ENCODE data around the gene ANGPT4. TPM values are rescaled to one million over a fixed set of nuclear protein-coding genes. Genes with fewer than 3 reads are reported as not detected.

The ANGPT4 gene
- total RNA-seq, 2 donors from 2014 or later: 0.05 TPM; not detected in 1

- DNase-seq: no peak
- H3K9ac ChIP-seq (ENCODE audit: low read depth in 2 of 2, low read length in 2 of 2): no peak overlapping the region
- no peak overlapping the region for H3K27ac ChIP-seq
- no peaks in the 10 kb centered on the region for H3K36me3 ChIP-seq
- intact Hi-C loops (cut with DNase I): no loop called here
- no peaks in the 10 kb centered on the region for H3K27me3 ChIP-seq
- H3K4me3 ChIP-seq: no peak overlapping the region
- no peak for TF ChIP-seq CTCF (IDR thresholded peaks at IDR 0.05)
- no peaks in the 10 kb centered on the region for H3K9me3 ChIP-seq
- H3K4me1 ChIP-seq: no peaks in the 10 kb centered on the region
Measured at GRCh38 chr20:911882-912600, 4.1 kb downstream of the ANGPT4 start.

- H3K36me3 ChIP-seq: no peaks in the 10 kb centered on the region
- no peak overlapping the region for H3K27ac ChIP-seq
- H3K4me3 ChIP-seq: no peak overlapping the region
- no peak for DNase-seq
- intact Hi-C loops (cut with DNase I): no loop called here
- TF ChIP-seq CTCF (IDR thresholded peaks at IDR 0.05): no peak
- no peaks in the 10 kb centered on the region for H3K4me1 ChIP-seq
- H3K9me3 ChIP-seq: no peaks in the 10 kb centered on the region
- no peaks in the 10 kb centered on the region for H3K27me3 ChIP-seq
- H3K9ac ChIP-seq (ENCODE audit: low read depth in 2 of 2, low read length in 2 of 2): no peak overlapping the region
Measured at GRCh38 chr20:910870-911770, 5.0 kb downstream of the ANGPT4 start.

GRCh38 chr20:910132-910869 lies 5.8 kb downstream of the ANGPT4 start:
- Histone ChIP-seq H3K4me1 (no peaks in the 10 kb centered on the region), H3K27ac (no peak overlapping the region), H3K9ac (ENCODE audit: low read depth in 2 of 2, low read length in 2 of 2) (no peak overlapping the region), H3K36me3 (no peaks in the 10 kb centered on the region), H3K9me3 (no peaks in the 10 kb centered on the region), H3K27me3 (no peaks in the 10 kb centered on the region), H3K4me3 (no peak overlapping the region)
- intact Hi-C loops (cut with DNase I): no loop called here
- no peak for TF ChIP-seq CTCF (IDR thresholded peaks at IDR 0.05)
- no peak for DNase-seq

GRCh38 chr20:909641-910040 lies 6.5 kb downstream of the ANGPT4 start:
- DNase-seq: no peak
- Histone ChIP-seq H3K36me3 (no peaks in the 10 kb centered on the region), H3K4me1 (no peaks in the 10 kb centered on the region), H3K27ac (no peak overlapping the region), H3K27me3 (no peaks in the 10 kb centered on the region), H3K9me3 (no peaks in the 10 kb centered on the region), H3K4me3 (no peak overlapping the region), H3K9ac (ENCODE audit: low read depth in 2 of 2, low read length in 2 of 2) (no peak overlapping the region)
- intact Hi-C loops (cut with DNase I): no loop called here
- TF ChIP-seq CTCF (IDR thresholded peaks at IDR 0.05): no peak

GRCh38 chr20:906703-907270 lies 9.3 kb downstream of the ANGPT4 start:
- TF ChIP-seq CTCF (IDR thresholded peaks at IDR 0.05): no peak
- H3K36me3 ChIP-seq: no peaks in the 10 kb centered on the region
- H3K27me3 ChIP-seq: no peaks in the 10 kb centered on the region
- H3K27ac ChIP-seq: no peak overlapping the region
- DNase-seq: no peak
- H3K9ac ChIP-seq (ENCODE audit: low read depth in 2 of 2, low read length in 2 of 2): no peak overlapping the region
- no peaks in the 10 kb centered on the region for H3K9me3 ChIP-seq
- intact Hi-C loops (cut with DNase I): no loop called here
- no peaks in the 10 kb centered on the region for H3K4me1 ChIP-seq
- H3K4me3 ChIP-seq: no peak overlapping the region

Data from colonic mucosa (tissue), 4 donors.